Astrocyte (in vitro differentiated cells and primary cell): ENCODE results near the gene CD82. TPM values are rescaled to one million over a fixed set of nuclear protein-coding genes. Genes with fewer than 3 reads are reported as not detected.

ENCODE experiments used
- DNase-seq: peaks from one replicate; pipeline ENCODE4 v3.0.0-alpha.2; 2010; ENCODE audit warnings: low read depth
- FAIRE-seq: peaks from 2 replicates; lab custom pipeline; 2011; peaks lifted over from hg19 to GRCh38; lab: Jason Lieb, UNC
- H2AFZ ChIP-seq: 2 replicates; pipeline ENCODE4 v1.6.0; 2012; ENCODE audit warnings: low read depth, low read length, inconsistent platforms
- H3K27ac ChIP-seq: 2 replicates; pipeline ENCODE4 v1.5.1; 2011; ENCODE audit warnings: low read depth, low read length, inconsistent platforms
- H3K27me3 ChIP-seq: 2 replicates; pipeline ENCODE4 v1.6.0; 2011; ENCODE audit warnings: low read length, inconsistent platforms; ENCODE audit not compliant: insufficient read depth
- H3K36me3 ChIP-seq: 2 replicates; pipeline ENCODE4 v1.5.1; 2011; ENCODE audit warnings: low read length, inconsistent platforms; ENCODE audit not compliant: insufficient read depth
- H3K4me1 ChIP-seq: 2 replicates; pipeline ENCODE4 v1.5.1; 2011; ENCODE audit warnings: low read length, inconsistent platforms; ENCODE audit not compliant: insufficient read depth
- H3K4me2 ChIP-seq: 2 replicates; pipeline ENCODE4 v1.6.0; 2012; ENCODE audit warnings: low read length, inconsistent platforms
- H3K4me3 ChIP-seq: 2 replicates; pipeline ENCODE4 v1.5.1; 2011; ENCODE audit warnings: low read depth, mild to moderate bottlenecking, low read length, inconsistent platforms; ENCODE audit not compliant: insufficient read depth
- H3K79me2 ChIP-seq: 2 replicates; pipeline ENCODE4 v1.6.0; 2012; ENCODE audit warnings: mild to moderate bottlenecking, low read length, inconsistent platforms; ENCODE audit not compliant: insufficient read depth
- H3K9ac ChIP-seq: 2 replicates; pipeline ENCODE4 v1.6.0; 2012; ENCODE audit warnings: mild to moderate bottlenecking, low read length, inconsistent platforms
- H3K9me3 ChIP-seq: 2 replicates; pipeline ENCODE4 v1.5.1; 2012; ENCODE audit warnings: low read depth, mild to moderate bottlenecking, low read length, inconsistent platforms; ENCODE audit not compliant: insufficient read depth
- H4K20me1 ChIP-seq: 2 replicates; pipeline ENCODE4 v1.6.0; 2012; ENCODE audit warnings: low read length, inconsistent platforms; ENCODE audit not compliant: insufficient read depth
- H3K27ac Mint-ChIP-seq: one replicate; pipeline ENCODE4 v1.8.0; 2021; ENCODE audit warnings: mild to moderate bottlenecking, mixed read lengths; ENCODE audit not compliant: unreplicated experiment
- H3K27me3 Mint-ChIP-seq: one replicate; pipeline ENCODE4 v1.8.0; 2021; ENCODE audit warnings: low read depth, mixed read lengths; ENCODE audit not compliant: unreplicated experiment
- H3K36me3 Mint-ChIP-seq: one replicate; pipeline ENCODE4 v1.8.0; 2021; ENCODE audit warnings: low read depth, mixed read lengths; ENCODE audit not compliant: unreplicated experiment
- H3K4me1 Mint-ChIP-seq: one replicate; pipeline ENCODE4 v1.8.0; 2021; ENCODE audit warnings: low read depth, mixed read lengths; ENCODE audit not compliant: unreplicated experiment
- H3K4me3 Mint-ChIP-seq: one replicate; pipeline ENCODE4 v1.8.0; 2021; ENCODE audit warnings: mild to moderate bottlenecking, moderate library complexity, mixed read lengths; ENCODE audit not compliant: unreplicated experiment
- H3K9me3 Mint-ChIP-seq: one replicate; pipeline ENCODE4 v1.8.0; 2021; ENCODE audit warnings: mild to moderate bottlenecking, mixed read lengths; ENCODE audit not compliant: unreplicated experiment
- EZH2 ChIP-seq: IDR thresholded peaks from 2 replicates; pipeline ENCODE4 v1.6.1; 2012; ENCODE audit warnings: mild to moderate bottlenecking, low read length, inconsistent platforms; ENCODE audit not compliant: insufficient read depth
- total RNA-seq: library from RNA; stranded (reverse); gene quantifications from 2 replicates; pipeline ENCODE4 v1.2.1, GENCODE V29; 2021
- TF ChIP-seq, protein P1 (sequence below): IDR thresholded peaks from 2 replicates; pipeline ENCODE4 v1.5.1; 2011; ENCODE audit warnings: low read depth, mild to moderate bottlenecking, inconsistent platforms, low read length, moderate library complexity; ENCODE audit not compliant: insufficient read depth

The CD82 gene
- total RNA-seq, 1 donor from 2014 or later: 74.5 TPM

GRCh38 chr11:44517541-44517940 is 47.9 kb upstream of the CD82 start:
- H3K4me3 Mint-ChIP-seq: no peak overlapping the region
- Histone ChIP-seq H3K9ac (no peak overlapping the region), H3K4me2 (no peak overlapping the region), H3K4me3 (no peak overlapping the region), H2AFZ (no peak overlapping the region), H3K27ac (no peak overlapping the region), H3K79me2 (no peaks in the 10 kb centered on the region), H3K4me1 (no peaks in the 10 kb centered on the region), H3K36me3 (no peaks in the 10 kb centered on the region), H3K9me3 (no peaks in the 10 kb centered on the region), H4K20me1 (no peaks in the 10 kb centered on the region), H3K27me3 (peaks cover 11% of the 10 kb centered on the region)
- no peak for FAIRE-seq
- H3K4me1 Mint-ChIP-seq: no peaks in the 10 kb centered on the region
- H3K27me3 Mint-ChIP-seq: peaks cover 44% of the 10 kb centered on the region
- no peak for TF ChIP-seq EZH2
- TF ChIP-seq, protein P1, sequence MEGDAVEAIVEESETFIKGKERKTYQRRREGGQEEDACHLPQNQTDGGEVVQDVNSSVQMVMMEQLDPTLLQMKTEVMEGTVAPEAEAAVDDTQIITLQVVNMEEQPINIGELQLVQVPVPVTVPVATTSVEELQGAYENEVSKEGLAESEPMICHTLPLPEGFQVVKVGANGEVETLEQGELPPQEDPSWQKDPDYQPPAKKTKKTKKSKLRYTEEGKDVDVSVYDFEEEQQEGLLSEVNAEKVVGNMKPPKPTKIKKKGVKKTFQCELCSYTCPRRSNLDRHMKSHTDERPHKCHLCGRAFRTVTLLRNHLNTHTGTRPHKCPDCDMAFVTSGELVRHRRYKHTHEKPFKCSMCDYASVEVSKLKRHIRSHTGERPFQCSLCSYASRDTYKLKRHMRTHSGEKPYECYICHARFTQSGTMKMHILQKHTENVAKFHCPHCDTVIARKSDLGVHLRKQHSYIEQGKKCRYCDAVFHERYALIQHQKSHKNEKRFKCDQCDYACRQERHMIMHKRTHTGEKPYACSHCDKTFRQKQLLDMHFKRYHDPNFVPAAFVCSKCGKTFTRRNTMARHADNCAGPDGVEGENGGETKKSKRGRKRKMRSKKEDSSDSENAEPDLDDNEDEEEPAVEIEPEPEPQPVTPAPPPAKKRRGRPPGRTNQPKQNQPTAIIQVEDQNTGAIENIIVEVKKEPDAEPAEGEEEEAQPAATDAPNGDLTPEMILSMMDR: no peak
- H3K9me3 Mint-ChIP-seq: peaks cover 4% of the 10 kb centered on the region
- DNase-seq: no peak
- H3K36me3 Mint-ChIP-seq: no peaks in the 10 kb centered on the region
- no peak overlapping the region for H3K27ac Mint-ChIP-seq

- no peak overlapping the region for H3K27ac Mint-ChIP-seq
- H2AFZ ChIP-seq: no peak overlapping the region
Observed at GRCh38 chr11:44518968-44519550, 46.4 kb upstream of the CD82 start.

More at GRCh38 chr11:44518968-44519550, 46.4 kb upstream of the CD82 start:
- no peak for TF ChIP-seq EZH2
- TF ChIP-seq, protein P1: no peak
- Mint-ChIP-seq H3K9me3 (peaks cover 4% of the 10 kb centered on the region), H3K4me1 (no peaks in the 10 kb centered on the region), H3K27me3 (peaks cover 43% of the 10 kb centered on the region), H3K4me3 (no peak overlapping the region), H3K36me3 (no peaks in the 10 kb centered on the region)
- Histone ChIP-seq H3K9me3 (no peaks in the 10 kb centered on the region), H3K9ac (no peak overlapping the region), H4K20me1 (no peaks in the 10 kb centered on the region), H3K4me2 (no peak overlapping the region), H3K36me3 (no peaks in the 10 kb centered on the region), H3K27ac (no peak overlapping the region), H3K79me2 (no peaks in the 10 kb centered on the region), H3K27me3 (peaks cover 7% of the 10 kb centered on the region), H3K4me1 (no peaks in the 10 kb centered on the region), H3K4me3 (no peak overlapping the region)
- FAIRE-seq: no peak
- no peak for DNase-seq
